ENCODE data around the gene BABAM2.
A peak's percentile ranks its signal among the peaks of the same experiment; 100 is the strongest.

Gene BABAM2

GRCh38 chr2:27852691-27853090, 37.8 kb upstream of the BABAM2 start:
- no peak for DNase-seq
- ChIA-PET POLR2A (no interaction called here), CTCF (interaction anchor here (1.0 kb wide), 1 partner anchor 9 kb away, joined by 3 read pairs; no protein-coding TSS in a partner anchor)

DNA sequence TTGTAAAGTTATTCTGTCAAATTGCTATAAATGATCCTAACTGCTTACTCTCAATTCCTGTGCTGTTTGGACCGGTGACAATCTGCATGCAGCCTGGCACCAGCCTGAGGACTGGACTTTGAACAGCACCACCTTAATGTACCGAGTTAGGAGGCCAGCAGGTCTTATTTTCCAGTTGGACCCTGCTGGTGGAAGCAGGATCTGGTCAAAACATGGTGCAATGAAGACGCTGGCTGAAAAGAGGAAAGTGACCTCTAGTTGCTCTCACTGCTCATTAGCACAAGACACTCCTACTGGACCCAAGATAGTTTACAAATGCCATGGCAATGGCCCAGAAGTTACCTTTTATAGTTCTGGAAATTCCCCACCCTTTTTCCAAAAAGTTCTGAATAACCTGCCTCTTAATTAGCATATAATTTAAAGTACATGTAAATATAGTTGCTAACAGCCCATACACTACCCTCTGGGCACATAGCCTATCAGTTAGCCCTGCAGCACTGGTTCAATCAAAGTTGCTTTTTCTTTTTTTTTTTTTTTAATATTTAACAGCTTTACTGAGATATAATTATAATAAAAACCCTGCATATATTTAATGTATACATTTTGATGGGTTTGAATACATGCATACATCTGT, 36.2 kb upstream of the BABAM2 start:
- CTCF ChIA-PET = no interaction called here

More at GRCh38 chr2:27852691-27853090, 37.8 kb upstream of the BABAM2 start:
- WGBS (ENCODE audit: insufficient coverage) = no CpG with 5 or more reads among the region's 1 CpG
- Histone ChIP-seq H3K9me3 (ENCODE audit: control extremely low read depth in 1 of 5, control insufficient read depth in 4 of 5, insufficient read depth in 2 of 5, low read depth in 1 of 5, low read length in 4 of 5) (peaks cover 0 to 3% (median under 1%) of the 10 kb centered on the region in 5 experiments), H3K27ac (ENCODE audit: insufficient read depth in 1 of 2, low read depth in 1 of 2, low read length in 2 of 2, poor library complexity in 1 of 2, severe bottlenecking in 2 of 2) (no peak overlapping the region), H3K27me3 (replicated peaks in 2 of 5; ENCODE audit: control insufficient read depth in 4 of 5, insufficient read depth in 5 of 5, low read length in 4 of 5) (no peaks in the 10 kb centered on the region), H3K4me3 (ENCODE audit: control insufficient read depth in 1 of 7, extremely low read depth in 1 of 7, insufficient read depth in 4 of 7, low read depth in 2 of 7, low read length in 6 of 7) (no peak overlapping the region), H3K4me1 (ENCODE audit: control extremely low read depth in 1 of 4, control insufficient read depth in 4 of 4, insufficient read depth in 4 of 4, low read length in 3 of 4) (no peaks in the 10 kb centered on the region), H3K36me3 (ENCODE audit: control insufficient read depth in 4 of 4, insufficient read depth in 4 of 4, low read length in 3 of 4) (no peaks in the 10 kb centered on the region)

GRCh38 chr2:27855476-27855875, 35.1 kb upstream of the BABAM2 start:
- CTCF ChIA-PET = interaction anchor here (0.9 to 1.3 kb wide), 2 partner anchors 16 kb away, joined by 3 to 5 read pairs; no protein-coding TSS in a partner anchor

More for the DNA sequence above, 36.2 kb upstream of the BABAM2 start:
- 97% methylated on average over 3 of the region's 3 CpGs for WGBS (ENCODE audit: insufficient coverage)
- no peak for DNase-seq
- Histone ChIP-seq H3K4me1 (ENCODE audit: control extremely low read depth in 1 of 4, control insufficient read depth in 4 of 4, insufficient read depth in 4 of 4, low read length in 3 of 4) (peaks cover 0 to 7% (median 4%) of the 10 kb centered on the region in 4 experiments), H3K27ac (ENCODE audit: insufficient read depth in 1 of 2, low read depth in 1 of 2, low read length in 2 of 2, poor library complexity in 1 of 2, severe bottlenecking in 2 of 2) (no peak overlapping the region), H3K9me3 (ENCODE audit: control extremely low read depth in 1 of 5, control insufficient read depth in 4 of 5, insufficient read depth in 2 of 5, low read depth in 1 of 5, low read length in 4 of 5) (peaks cover 2 to 6% (median 3%) of the 10 kb centered on the region in 5 experiments), H3K27me3 (replicated peaks in 2 of 5; ENCODE audit: control insufficient read depth in 4 of 5, insufficient read depth in 5 of 5, low read length in 4 of 5) (no peaks in the 10 kb centered on the region), H3K4me3 (ENCODE audit: control insufficient read depth in 1 of 7, extremely low read depth in 1 of 7, insufficient read depth in 4 of 7, low read depth in 2 of 7, low read length in 6 of 7) (no peak overlapping the region), H3K36me3 (ENCODE audit: control insufficient read depth in 4 of 4, insufficient read depth in 4 of 4, low read length in 3 of 4) (no peaks in the 10 kb centered on the region)
- POLR2A ChIA-PET = no interaction called here

DNA sequence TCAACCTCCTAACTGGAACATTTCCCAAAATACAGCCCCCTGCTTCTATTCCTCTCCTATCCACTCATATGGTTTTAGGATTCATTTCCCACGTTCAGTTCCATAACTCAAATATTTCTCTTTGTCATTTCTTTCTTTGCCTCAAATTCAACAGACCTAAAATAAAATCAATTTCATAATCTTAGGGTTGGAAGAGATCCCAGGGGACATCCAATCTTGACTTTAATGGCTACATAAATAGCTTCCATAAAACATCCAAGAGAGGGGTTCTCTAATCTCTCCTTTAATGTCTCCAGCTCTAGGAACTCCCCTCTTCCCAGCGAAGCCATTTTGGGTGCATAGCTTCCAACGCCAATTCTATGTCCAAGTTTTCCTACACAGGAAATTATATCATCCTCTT, 34.1 kb upstream of the BABAM2 start:
- no peak overlapping the region for H3K27ac ChIP-seq (ENCODE audit: insufficient read depth in 1 of 2, low read depth in 1 of 2, low read length in 2 of 2, poor library complexity in 1 of 2, severe bottlenecking in 2 of 2)
- POLR2A ChIA-PET = no interaction called here
- 58% methylated on average over 3 of the region's 3 CpGs for WGBS (ENCODE audit: insufficient coverage)

More at GRCh38 chr2:27855476-27855875, 35.1 kb upstream of the BABAM2 start:
- peaks cover 2 to 6% (median 3%) of the 10 kb centered on the region in 5 experiments for H3K9me3 ChIP-seq (ENCODE audit: control extremely low read depth in 1 of 5, control insufficient read depth in 4 of 5, insufficient read depth in 2 of 5, low read depth in 1 of 5, low read length in 4 of 5)
- no peak overlapping the region for H3K27ac ChIP-seq (ENCODE audit: insufficient read depth in 1 of 2, low read depth in 1 of 2, low read length in 2 of 2, poor library complexity in 1 of 2, severe bottlenecking in 2 of 2)
- H3K27me3 ChIP-seq (replicated peaks in 2 of 5; ENCODE audit: control insufficient read depth in 4 of 5, insufficient read depth in 5 of 5, low read length in 4 of 5) = no peaks in the 10 kb centered on the region
- peak in 2 of 3 donors; percentile 64 to 69 for DNase-seq
- H3K4me3 ChIP-seq (ENCODE audit: control insufficient read depth in 1 of 7, extremely low read depth in 1 of 7, insufficient read depth in 4 of 7, low read depth in 2 of 7, low read length in 6 of 7) = no peak overlapping the region
- POLR2A ChIA-PET = no interaction called here
- H3K4me1 ChIP-seq (ENCODE audit: control extremely low read depth in 1 of 4, control insufficient read depth in 4 of 4, insufficient read depth in 4 of 4, low read length in 3 of 4) = peaks cover 0 to 7% (median 4%) of the 10 kb centered on the region in 4 experiments
- no peaks in the 10 kb centered on the region for H3K36me3 ChIP-seq (ENCODE audit: control insufficient read depth in 4 of 4, insufficient read depth in 4 of 4, low read length in 3 of 4)

DNA sequence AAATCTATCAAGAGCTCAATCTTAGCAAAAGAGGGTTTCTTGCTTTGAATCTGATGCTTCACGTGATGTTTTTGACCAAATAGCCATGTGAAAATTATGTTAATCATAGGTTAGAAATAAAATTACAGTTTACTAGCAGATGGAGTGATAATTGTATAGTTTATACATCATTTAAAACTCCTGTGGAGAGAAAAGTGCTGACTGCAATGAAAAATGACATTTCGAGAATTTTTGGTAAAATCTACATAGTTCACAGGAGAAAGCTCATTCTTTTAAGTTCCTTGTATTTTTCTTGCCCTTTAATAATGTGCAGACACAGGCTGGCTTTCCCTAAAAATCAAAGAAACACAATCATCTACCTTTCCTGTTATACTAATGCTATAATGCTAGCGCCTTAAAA, 33.6 kb upstream of the BABAM2 start:
- no peak overlapping the region for H3K27ac ChIP-seq (ENCODE audit: insufficient read depth in 1 of 2, low read depth in 1 of 2, low read length in 2 of 2, poor library complexity in 1 of 2, severe bottlenecking in 2 of 2)
- no peaks in the 10 kb centered on the region for H3K36me3 ChIP-seq (ENCODE audit: control insufficient read depth in 4 of 4, insufficient read depth in 4 of 4, low read length in 3 of 4)
- peaks cover 2 to 6% (median 3%) of the 10 kb centered on the region in 5 experiments for H3K9me3 ChIP-seq (ENCODE audit: control extremely low read depth in 1 of 5, control insufficient read depth in 4 of 5, insufficient read depth in 2 of 5, low read depth in 1 of 5, low read length in 4 of 5)
- no CpG with 5 or more reads among the region's 3 CpGs for WGBS (ENCODE audit: insufficient coverage)
- POLR2A ChIA-PET = no interaction called here
- H3K4me1 ChIP-seq (ENCODE audit: control extremely low read depth in 1 of 4, control insufficient read depth in 4 of 4, insufficient read depth in 4 of 4, low read length in 3 of 4) = peaks cover 0 to 7% (median 4%) of the 10 kb centered on the region in 4 experiments
- no peaks in the 10 kb centered on the region for H3K27me3 ChIP-seq (replicated peaks in 2 of 5; ENCODE audit: control insufficient read depth in 4 of 5, insufficient read depth in 5 of 5, low read length in 4 of 5)
- CTCF ChIA-PET = interaction anchor here (1.2 to 1.3 kb wide), 2 partner anchors 12 to 15 kb away, joined by 4 to 5 read pairs; no protein-coding TSS in a partner anchor
- DNase-seq = no peak
- H3K4me3 ChIP-seq (ENCODE audit: control insufficient read depth in 1 of 7, extremely low read depth in 1 of 7, insufficient read depth in 4 of 7, low read depth in 2 of 7, low read length in 6 of 7) = no peak overlapping the region

More for the DNA sequence above, 34.1 kb upstream of the BABAM2 start:
- Histone ChIP-seq H3K4me1 (ENCODE audit: control extremely low read depth in 1 of 4, control insufficient read depth in 4 of 4, insufficient read depth in 4 of 4, low read length in 3 of 4) (peaks cover 0 to 7% (median 4%) of the 10 kb centered on the region in 4 experiments), H3K9me3 (ENCODE audit: control extremely low read depth in 1 of 5, control insufficient read depth in 4 of 5, insufficient read depth in 2 of 5, low read depth in 1 of 5, low read length in 4 of 5) (peaks cover 2 to 6% (median 3%) of the 10 kb centered on the region in 5 experiments), H3K27me3 (replicated peaks in 2 of 5; ENCODE audit: control insufficient read depth in 4 of 5, insufficient read depth in 5 of 5, low read length in 4 of 5) (no peaks in the 10 kb centered on the region), H3K36me3 (ENCODE audit: control insufficient read depth in 4 of 4, insufficient read depth in 4 of 4, low read length in 3 of 4) (no peaks in the 10 kb centered on the region), H3K4me3 (ENCODE audit: control insufficient read depth in 1 of 7, extremely low read depth in 1 of 7, insufficient read depth in 4 of 7, low read depth in 2 of 7, low read length in 6 of 7) (no peak overlapping the region)
- CTCF ChIA-PET = interaction anchor here (1.2 to 1.3 kb wide), 2 partner anchors 11 to 15 kb away, joined by 4 to 5 read pairs; no protein-coding TSS in a partner anchor
- no peak for DNase-seq

GRCh38 chr2:27857417-27858172, 32.9 kb upstream of the BABAM2 start:
- CTCF ChIA-PET = interaction anchor here (1.2 kb wide), 1 partner anchor 12 kb away, joined by 4 read pairs; no protein-coding TSS in a partner anchor
- Histone ChIP-seq H3K27ac (ENCODE audit: insufficient read depth in 1 of 2, low read depth in 1 of 2, low read length in 2 of 2, poor library complexity in 1 of 2, severe bottlenecking in 2 of 2) (no peak overlapping the region), H3K27me3 (replicated peaks in 2 of 5; ENCODE audit: control insufficient read depth in 4 of 5, insufficient read depth in 5 of 5, low read length in 4 of 5) (no peaks in the 10 kb centered on the region), H3K36me3 (ENCODE audit: control insufficient read depth in 4 of 4, insufficient read depth in 4 of 4, low read length in 3 of 4) (no peaks in the 10 kb centered on the region), H3K4me3 (ENCODE audit: control insufficient read depth in 1 of 7, extremely low read depth in 1 of 7, insufficient read depth in 4 of 7, low read depth in 2 of 7, low read length in 6 of 7) (no peak overlapping the region), H3K4me1 (ENCODE audit: control extremely low read depth in 1 of 4, control insufficient read depth in 4 of 4, insufficient read depth in 4 of 4, low read length in 3 of 4) (peaks cover 0 to 7% (median 4%) of the 10 kb centered on the region in 4 experiments), H3K9me3 (ENCODE audit: control extremely low read depth in 1 of 5, control insufficient read depth in 4 of 5, insufficient read depth in 2 of 5, low read depth in 1 of 5, low read length in 4 of 5) (peaks cover 2 to 6% (median 3%) of the 10 kb centered on the region in 5 experiments)
- WGBS (ENCODE audit: insufficient coverage) = no CpG with 5 or more reads among the region's 4 CpGs
- POLR2A ChIA-PET = no interaction called here
- DNase-seq = no peak

DNA sequence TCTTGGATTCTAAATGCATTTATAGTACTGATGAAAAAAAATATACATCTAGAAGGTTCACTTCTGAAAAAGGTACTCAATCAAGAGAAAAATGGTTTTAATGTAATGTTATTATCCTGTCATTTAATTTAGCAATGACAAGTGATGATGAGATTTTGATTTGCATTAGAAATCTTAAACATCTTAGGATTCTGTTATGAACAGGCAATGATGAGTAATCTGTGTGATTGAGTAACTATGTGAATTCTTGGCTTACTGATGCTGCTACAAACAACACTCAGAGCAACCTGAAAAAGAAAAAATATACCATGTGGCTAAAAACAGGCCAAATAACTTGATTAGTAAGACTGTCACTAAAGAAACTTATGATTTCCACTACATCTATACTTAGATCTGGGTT, 30.4 kb upstream of the BABAM2 start:
- H3K9me3 ChIP-seq (ENCODE audit: control extremely low read depth in 1 of 5, control insufficient read depth in 4 of 5, insufficient read depth in 2 of 5, low read depth in 1 of 5, low read length in 4 of 5) = peaks cover 2 to 6% (median 3%) of the 10 kb centered on the region in 5 experiments
- no peak overlapping the region for H3K4me3 ChIP-seq (ENCODE audit: control insufficient read depth in 1 of 7, extremely low read depth in 1 of 7, insufficient read depth in 4 of 7, low read depth in 2 of 7, low read length in 6 of 7)
- POLR2A ChIA-PET = no interaction called here
- no peaks in the 10 kb centered on the region for H3K27me3 ChIP-seq (replicated peaks in 2 of 5; ENCODE audit: control insufficient read depth in 4 of 5, insufficient read depth in 5 of 5, low read length in 4 of 5)
- H3K4me1 ChIP-seq (ENCODE audit: control extremely low read depth in 1 of 4, control insufficient read depth in 4 of 4, insufficient read depth in 4 of 4, low read length in 3 of 4) = peaks cover 0 to 14% (median 4%) of the 10 kb centered on the region in 4 experiments
- DNase-seq = no peak
- H3K36me3 ChIP-seq (ENCODE audit: control insufficient read depth in 4 of 4, insufficient read depth in 4 of 4, low read length in 3 of 4) = no peaks in the 10 kb centered on the region
- no peak overlapping the region for H3K27ac ChIP-seq (ENCODE audit: insufficient read depth in 1 of 2, low read depth in 1 of 2, low read length in 2 of 2, poor library complexity in 1 of 2, severe bottlenecking in 2 of 2)
- CTCF ChIA-PET = no interaction called here

Data from common myeloid progenitor, CD34-positive (primary cell).